Activated CD8-positive, alpha-beta memory T cell treated with anti-CD3 and anti-CD28 coated beads, Interleukin-2, amount 10 ng/mL, durations not matched to agents 7 days and 5 days (primary cell): ENCODE results near the gene CPZ. TPM values are rescaled to one million over a fixed set of nuclear protein-coding genes. Genes with fewer than 3 reads are reported as not detected.

ENCODE experiments used
- ATAC-seq: fragments of 150-1000 bp; cut with Tn5 transposase; one replicate; pipeline ENCODE4 v1.10.0; 2021; ENCODE audit warnings: moderate library complexity
- CTCF ChIA-PET: fragments of 350-600 bp; sonication (Branson Sonifier 250); formaldehyde crosslinking; loops from one replicate; lab custom pipeline; 2021; ENCODE audit warnings: antibody characterized with exemption; lab: Charles Lee
- DNase-seq: peaks from one replicate; pipeline ENCODE4 v3.0.0-alpha.2; 2020
- H3K27ac Mint-ChIP-seq: one replicate; pipeline ENCODE4 v1.8.0; 2021; ENCODE audit warnings: mild to moderate bottlenecking, mixed read lengths
- H3K27me3 Mint-ChIP-seq: one replicate; pipeline ENCODE4 v1.8.0; 2021; ENCODE audit warnings: mixed read lengths
- H3K36me3 Mint-ChIP-seq: one replicate; pipeline ENCODE4 v1.8.0; 2021; ENCODE audit warnings: mild to moderate bottlenecking, mixed read lengths
- H3K4me1 Mint-ChIP-seq: one replicate; pipeline ENCODE4 v1.8.0; 2021; ENCODE audit warnings: mixed read lengths
- H3K4me3 Mint-ChIP-seq: one replicate; pipeline ENCODE4 v1.8.0; 2021; ENCODE audit warnings: mild to moderate bottlenecking, moderate library complexity, mixed read lengths
- H3K9me3 Mint-ChIP-seq: one replicate; pipeline ENCODE4 v1.8.0; 2022; ENCODE audit warnings: low read depth, mixed read lengths
- total RNA-seq, 2 experiments: library from RNA; stranded (reverse); gene quantifications; one replicate each; pipeline ENCODE4 v1.2.3, GENCODE V29; 2021

Gene CPZ
- total RNA-seq, result not detected

GRCh38 chr4:8592366-8593263 is at the start of gene CPZ:
CPZ (plus strand) TSS chr4:8592765; CDS start chr4:8592834, 69 bp downstream.
- no peak for ATAC-seq

GRCh38 chr4:8542776-8543525 is 49.6 kb upstream of the CPZ start:
- no peak overlapping the region for H3K4me3 Mint-ChIP-seq
- H3K27me3 Mint-ChIP-seq, result no peaks in the 10 kb centered on the region
- no peak overlapping the region for H3K27ac Mint-ChIP-seq
- ATAC-seq, result no peak
- H3K4me1 Mint-ChIP-seq, result peaks cover 6% of the 10 kb centered on the region
- no peaks in the 10 kb centered on the region for H3K36me3 Mint-ChIP-seq
- CTCF ChIA-PET, result no interaction called here
- DNase-seq, result no peak
- H3K9me3 Mint-ChIP-seq, result no peaks in the 10 kb centered on the region

More at GRCh38 chr4:8592366-8593263, at the start of gene CPZ:
- H3K9me3 Mint-ChIP-seq, result no peaks in the 10 kb centered on the region
- H3K4me1 Mint-ChIP-seq, result no peaks in the 10 kb centered on the region
- CTCF ChIA-PET, result interaction anchor here (1.8 kb wide), 1 partner anchor 124 kb away, joined by 4 read pairs; no protein-coding TSS in a partner anchor
- H3K27me3 Mint-ChIP-seq, result peaks cover 27% of the 10 kb centered on the region
- no peak within 1 kb of the TSS for H3K4me3 Mint-ChIP-seq
- no peaks in the 10 kb centered on the region for H3K36me3 Mint-ChIP-seq
- H3K27ac Mint-ChIP-seq, result no peak within 1 kb of the TSS
- no peak for DNase-seq

GRCh38 chr4:8543623-8544022 is 48.9 kb upstream of the CPZ start:
- Mint-ChIP-seq H3K27ac (no peak overlapping the region), H3K9me3 (no peaks in the 10 kb centered on the region), H3K27me3 (no peaks in the 10 kb centered on the region), H3K36me3 (no peaks in the 10 kb centered on the region), H3K4me3 (no peak overlapping the region), H3K4me1 (peaks cover 6% of the 10 kb centered on the region)
- DNase-seq (no peak), ATAC-seq (no peak)
- CTCF ChIA-PET, result no interaction called here

- Mint-ChIP-seq H3K4me1 (peaks cover 6% of the 10 kb centered on the region), H3K27me3 (no peaks in the 10 kb centered on the region), H3K36me3 (no peaks in the 10 kb centered on the region), H3K27ac (no peak overlapping the region), H3K4me3 (no peak overlapping the region), H3K9me3 (no peaks in the 10 kb centered on the region)
- DNase-seq, result no peak
- ATAC-seq, result no peak
- CTCF ChIA-PET, result no interaction called here
Observed at GRCh38 chr4:8544282-8544681, 48.3 kb upstream of the CPZ start.

- H3K9me3 Mint-ChIP-seq, result no peaks in the 10 kb centered on the region
- H3K27ac Mint-ChIP-seq, result no peak overlapping the region
- H3K27me3 Mint-ChIP-seq, result no peaks in the 10 kb centered on the region
- ATAC-seq (no peak), DNase-seq (no peak)
- CTCF ChIA-PET, result no interaction called here
- H3K4me3 Mint-ChIP-seq, result no peak overlapping the region
- H3K4me1 Mint-ChIP-seq, result peaks cover 4% of the 10 kb centered on the region
- no peaks in the 10 kb centered on the region for H3K36me3 Mint-ChIP-seq
Observed at GRCh38 chr4:8544741-8545438, 47.7 kb upstream of the CPZ start.

- no peaks in the 10 kb centered on the region for H3K9me3 Mint-ChIP-seq
- H3K27ac Mint-ChIP-seq, result no peak overlapping the region
- CTCF ChIA-PET, result no interaction called here
- DNase-seq (no peak), ATAC-seq (no peak)
- no peaks in the 10 kb centered on the region for H3K36me3 Mint-ChIP-seq
- H3K4me3 Mint-ChIP-seq, result no peak overlapping the region
- no peaks in the 10 kb centered on the region for H3K27me3 Mint-ChIP-seq
- H3K4me1 Mint-ChIP-seq, result no peaks in the 10 kb centered on the region
Observed at GRCh38 chr4:8545439-8545765, 47.2 kb upstream of the CPZ start.

- Mint-ChIP-seq H3K4me1 (no peaks in the 10 kb centered on the region), H3K27ac (no peak overlapping the region), H3K4me3 (no peak overlapping the region), H3K9me3 (no peaks in the 10 kb centered on the region), H3K27me3 (no peaks in the 10 kb centered on the region), H3K36me3 (no peaks in the 10 kb centered on the region)
- no peak for DNase-seq
- no peak for ATAC-seq
- CTCF ChIA-PET, result no interaction called here
Observed at GRCh38 chr4:8546766-8547107, 45.8 kb upstream of the CPZ start.

GRCh38 chr4:8547108-8547911 is 45.3 kb upstream of the CPZ start:
- CTCF ChIA-PET, result interaction anchor here (0.7 kb wide), 1 partner anchor 30 kb away, joined by 3 read pairs; no protein-coding TSS in a partner anchor
- H3K36me3 Mint-ChIP-seq, result no peaks in the 10 kb centered on the region
- ATAC-seq, result no peak
- no peak for DNase-seq
- H3K27ac Mint-ChIP-seq, result no peak overlapping the region
- no peaks in the 10 kb centered on the region for H3K9me3 Mint-ChIP-seq
- H3K27me3 Mint-ChIP-seq, result no peaks in the 10 kb centered on the region
- H3K4me1 Mint-ChIP-seq, result no peaks in the 10 kb centered on the region
- H3K4me3 Mint-ChIP-seq, result no peak overlapping the region

- H3K9me3 Mint-ChIP-seq, result no peaks in the 10 kb centered on the region
- no peak overlapping the region for H3K27ac Mint-ChIP-seq
- no peaks in the 10 kb centered on the region for H3K4me1 Mint-ChIP-seq
- H3K27me3 Mint-ChIP-seq, result no peaks in the 10 kb centered on the region
- ATAC-seq, result no peak
- H3K36me3 Mint-ChIP-seq, result no peaks in the 10 kb centered on the region
- CTCF ChIA-PET, result interaction anchor here (0.7 kb wide), 1 partner anchor 30 kb away, joined by 3 read pairs; no protein-coding TSS in a partner anchor
- H3K4me3 Mint-ChIP-seq, result no peak overlapping the region
- DNase-seq, result no peak
Observed at GRCh38 chr4:8547912-8548730, 44.4 kb upstream of the CPZ start.

GRCh38 chr4:8548731-8549351 is 43.7 kb upstream of the CPZ start:
- Mint-ChIP-seq H3K4me3 (no peak overlapping the region), H3K27me3 (no peaks in the 10 kb centered on the region), H3K4me1 (no peaks in the 10 kb centered on the region), H3K9me3 (no peaks in the 10 kb centered on the region), H3K36me3 (no peaks in the 10 kb centered on the region), H3K27ac (no peak overlapping the region)
- CTCF ChIA-PET, result no interaction called here
- DNase-seq (no peak), ATAC-seq (no peak)

GRCh38 chr4:8549352-8549931 is 43.1 kb upstream of the CPZ start:
- no peak overlapping the region for H3K27ac Mint-ChIP-seq
- no peaks in the 10 kb centered on the region for H3K4me1 Mint-ChIP-seq
- CTCF ChIA-PET, result no interaction called here
- H3K27me3 Mint-ChIP-seq, result no peaks in the 10 kb centered on the region
- DNase-seq (no peak), ATAC-seq (no peak)
- no peaks in the 10 kb centered on the region for H3K9me3 Mint-ChIP-seq
- no peak overlapping the region for H3K4me3 Mint-ChIP-seq
- no peaks in the 10 kb centered on the region for H3K36me3 Mint-ChIP-seq

- Mint-ChIP-seq H3K27ac (no peak overlapping the region), H3K4me3 (no peak overlapping the region), H3K36me3 (no peaks in the 10 kb centered on the region), H3K9me3 (no peaks in the 10 kb centered on the region), H3K4me1 (no peaks in the 10 kb centered on the region), H3K27me3 (no peaks in the 10 kb centered on the region)
- ATAC-seq (no peak), DNase-seq (no peak)
- CTCF ChIA-PET, result no interaction called here
Observed at GRCh38 chr4:8550691-8551090, 41.9 kb upstream of the CPZ start.
